Loucy (cell line): Measurements from ENCODE around the gene LRRC26.

Source experiments
- H2AFZ ChIP-seq: fragments of 200-600 bp; sonication (generic); 2 replicates; pipeline ENCODE4 v1.6.0; 2016; ENCODE audit warnings: antibody characterized with exemption, mild to moderate bottlenecking, low read length, moderate library complexity
- H3F3A ChIP-seq: fragments of 200-600 bp; 2 replicates; pipeline ENCODE4 v1.6.0; 2016; ENCODE audit warnings: antibody characterized with exemption, low read depth, mild to moderate bottlenecking
- H3K27me3 ChIP-seq: fragments of 200-600 bp; sonication (generic); 2 replicates; pipeline ENCODE4 v1.6.1; 2014; ENCODE audit warnings: low read length, mild to moderate bottlenecking; ENCODE audit not compliant: insufficient read depth, poor library complexity, severe bottlenecking
- H3K36me3 ChIP-seq: fragments of 200-600 bp; sonication (generic); 2 replicates; pipeline ENCODE4 v1.6.1; 2016; ENCODE audit warnings: low read length; ENCODE audit not compliant: insufficient read depth
- H3K4me1 ChIP-seq: fragments of 200-600 bp; sonication (generic); 2 replicates; pipeline ENCODE4 v1.5.1; 2014; ENCODE audit warnings: low read length, mild to moderate bottlenecking; ENCODE audit not compliant: insufficient read depth, poor library complexity, severe bottlenecking
- H3K4me2 ChIP-seq: fragments of 200-600 bp; sonication (generic); 2 replicates; pipeline ENCODE4 v1.6.0; 2014; ENCODE audit warnings: antibody characterized with exemption, low read length, low read depth, mild to moderate bottlenecking; ENCODE audit not compliant: poor library complexity, severe bottlenecking
- H3K4me3 ChIP-seq: fragments of 200-600 bp; sonication (generic); 2 replicates; pipeline ENCODE4 v1.5.1; 2014; ENCODE audit warnings: low read length, mild to moderate bottlenecking, mixed read lengths; ENCODE audit not compliant: poor library complexity, severe bottlenecking
- H3K79me2 ChIP-seq: fragments of 200-600 bp; sonication (generic); 2 replicates; pipeline ENCODE4 v1.6.1; 2014; ENCODE audit warnings: low read length; ENCODE audit not compliant: insufficient read depth
- H3K9ac ChIP-seq: fragments of 200-600 bp; sonication (generic); 2 replicates; pipeline ENCODE4 v1.6.0; 2014; ENCODE audit warnings: mild to moderate bottlenecking, low read depth, low read length, moderate library complexity; ENCODE audit not compliant: poor library complexity, severe bottlenecking
- H3K9me2 ChIP-seq: fragments of 200-600 bp; sonication (generic); replicated peaks from 2 replicates; pipeline ENCODE4 v1.6.1; 2016; ENCODE audit warnings: low read depth, low read length, mixed read lengths
- H3K9me3 ChIP-seq: fragments of 200-600 bp; sonication (generic); 2 replicates; pipeline ENCODE4 v1.6.1; 2014; ENCODE audit warnings: mild to moderate bottlenecking, antibody characterized with exemption, low read length, low read depth; ENCODE audit not compliant: insufficient read depth
- H4K20me1 ChIP-seq: fragments of 200-600 bp; sonication (generic); 2 replicates; pipeline ENCODE4 v1.6.0; 2014; ENCODE audit warnings: antibody characterized with exemption, low read length, mild to moderate bottlenecking; ENCODE audit not compliant: insufficient read depth, poor library complexity, severe bottlenecking
- EZH2phosphoT487 ChIP-seq: fragments of 200-600 bp; IDR thresholded peaks from 2 replicates; pipeline ENCODE4 v1.6.1; 2018; ENCODE audit warnings: antibody characterized with exemption, mild to moderate bottlenecking, moderate library complexity, borderline replicate concordance
- TF ChIP-seq, protein P1 (sequence below): fragments of 200-600 bp; sonication (generic); conservative IDR thresholded peaks from 2 replicates; pipeline ENCODE4 v1.5.1; 2014; ENCODE audit warnings: mild to moderate bottlenecking, antibody characterized with exemption, low read length

Gene LRRC26

DNA sequence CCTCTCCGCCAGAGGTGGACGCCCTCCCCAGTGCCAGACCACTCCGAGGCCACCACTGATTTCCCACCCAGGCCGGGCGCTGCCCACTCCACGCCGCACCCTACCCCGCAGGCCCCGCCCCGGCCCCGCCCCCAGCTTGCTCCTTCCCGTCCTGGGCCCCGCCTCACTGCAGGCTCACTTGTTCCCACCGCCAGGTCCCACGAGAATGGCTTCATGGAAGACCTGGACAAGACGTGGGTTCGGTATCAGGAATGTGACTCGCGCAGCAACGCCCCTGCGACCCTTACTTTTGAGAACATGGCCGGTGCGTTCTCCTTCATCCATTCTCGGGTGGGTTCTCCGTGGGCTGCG, 6.5 kb downstream of the LRRC26 start:
- no peaks in the 10 kb centered on the region for H3K9me3 ChIP-seq
- no peak overlapping the region for H3K4me2 ChIP-seq
- H3F3A ChIP-seq, result no peaks in the 10 kb centered on the region
- H3K4me3 ChIP-seq, result no peak overlapping the region
- no peaks in the 10 kb centered on the region for H3K9me2 ChIP-seq
- TF ChIP-seq, protein P1, sequence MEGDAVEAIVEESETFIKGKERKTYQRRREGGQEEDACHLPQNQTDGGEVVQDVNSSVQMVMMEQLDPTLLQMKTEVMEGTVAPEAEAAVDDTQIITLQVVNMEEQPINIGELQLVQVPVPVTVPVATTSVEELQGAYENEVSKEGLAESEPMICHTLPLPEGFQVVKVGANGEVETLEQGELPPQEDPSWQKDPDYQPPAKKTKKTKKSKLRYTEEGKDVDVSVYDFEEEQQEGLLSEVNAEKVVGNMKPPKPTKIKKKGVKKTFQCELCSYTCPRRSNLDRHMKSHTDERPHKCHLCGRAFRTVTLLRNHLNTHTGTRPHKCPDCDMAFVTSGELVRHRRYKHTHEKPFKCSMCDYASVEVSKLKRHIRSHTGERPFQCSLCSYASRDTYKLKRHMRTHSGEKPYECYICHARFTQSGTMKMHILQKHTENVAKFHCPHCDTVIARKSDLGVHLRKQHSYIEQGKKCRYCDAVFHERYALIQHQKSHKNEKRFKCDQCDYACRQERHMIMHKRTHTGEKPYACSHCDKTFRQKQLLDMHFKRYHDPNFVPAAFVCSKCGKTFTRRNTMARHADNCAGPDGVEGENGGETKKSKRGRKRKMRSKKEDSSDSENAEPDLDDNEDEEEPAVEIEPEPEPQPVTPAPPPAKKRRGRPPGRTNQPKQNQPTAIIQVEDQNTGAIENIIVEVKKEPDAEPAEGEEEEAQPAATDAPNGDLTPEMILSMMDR, result no peak
- TF ChIP-seq EZH2phosphoT487, result no peak
- H3K36me3 ChIP-seq, result no peaks in the 10 kb centered on the region
- H3K9ac ChIP-seq, result no peak overlapping the region
- no peaks in the 10 kb centered on the region for H3K79me2 ChIP-seq
- peaks cover 8% of the 10 kb centered on the region for H3K27me3 ChIP-seq
- H4K20me1 ChIP-seq, result no peaks in the 10 kb centered on the region
- peaks cover 17% of the 10 kb centered on the region for H3K4me1 ChIP-seq
- no peak overlapping the region for H2AFZ ChIP-seq

DNA sequence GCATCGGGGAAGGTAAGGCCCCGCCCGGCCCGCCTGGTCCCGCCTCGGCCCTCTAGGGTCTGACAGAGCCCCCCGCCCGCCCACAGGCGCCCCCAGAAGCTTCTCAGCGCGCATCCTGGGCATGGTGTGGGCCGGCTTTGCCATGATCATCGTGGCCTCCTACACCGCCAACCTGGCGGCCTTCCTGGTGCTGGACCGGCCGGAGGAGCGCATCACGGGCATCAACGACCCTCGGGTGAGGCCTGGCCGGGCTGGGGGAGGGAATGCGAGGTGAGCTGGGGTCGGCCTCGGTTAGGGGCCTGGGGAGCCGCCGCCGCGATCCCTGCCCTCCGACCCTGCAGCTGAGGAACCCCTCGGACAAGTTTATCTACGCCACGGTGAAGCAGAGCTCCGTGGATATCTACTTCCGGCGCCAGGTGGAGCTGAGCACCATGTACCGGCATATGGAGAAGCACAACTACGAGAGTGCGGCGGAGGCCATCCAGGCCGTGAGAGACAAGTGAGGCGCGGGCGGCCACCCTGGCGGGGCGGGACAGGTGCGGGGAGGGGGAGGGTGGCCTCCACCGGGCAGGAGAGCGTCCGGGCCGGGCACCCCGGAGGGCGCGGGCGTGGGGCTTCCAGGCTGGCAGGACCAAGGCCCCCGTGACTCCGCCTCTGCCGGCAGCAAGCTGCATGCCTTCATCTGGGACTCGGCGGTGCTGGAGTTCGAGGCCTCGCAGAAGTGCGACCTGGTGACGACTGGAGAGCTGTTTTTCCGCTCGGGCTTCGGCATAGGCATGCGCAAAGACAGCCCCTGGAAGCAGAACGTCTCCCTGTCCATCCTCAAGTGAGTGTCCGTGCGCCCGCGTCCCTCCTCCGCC, 7.1 kb downstream of the LRRC26 start:
- H3K9ac ChIP-seq, result no peak overlapping the region

GRCh38 chr9:137161558-137162486, 8.0 kb downstream of the LRRC26 start:
- Histone ChIP-seq H3K27me3 (no peaks in the 10 kb centered on the region), H4K20me1 (no peaks in the 10 kb centered on the region), H3K79me2 (no peaks in the 10 kb centered on the region), H3K4me1 (peaks cover 28% of the 10 kb centered on the region), H3K4me3 (no peak overlapping the region), H3F3A (no peaks in the 10 kb centered on the region), H3K9ac (no peak overlapping the region), H2AFZ (no peak overlapping the region), H3K4me2 (no peak overlapping the region), H3K9me2 (no peaks in the 10 kb centered on the region), H3K9me3 (no peaks in the 10 kb centered on the region), H3K36me3 (no peaks in the 10 kb centered on the region)
- no peak for TF ChIP-seq EZH2phosphoT487
- TF ChIP-seq, protein P1, result no peak

More for the DNA sequence above, 7.1 kb downstream of the LRRC26 start:
- TF ChIP-seq, protein P1, result no peak
- no peak for TF ChIP-seq EZH2phosphoT487
- H3K4me1 ChIP-seq, result peaks cover 23% of the 10 kb centered on the region
- no peak overlapping the region for H3K4me2 ChIP-seq
- no peak overlapping the region for H2AFZ ChIP-seq
- peaks cover 3% of the 10 kb centered on the region for H3K27me3 ChIP-seq
- H4K20me1 ChIP-seq, result no peaks in the 10 kb centered on the region
- H3F3A ChIP-seq, result no peaks in the 10 kb centered on the region
- no peak overlapping the region for H3K4me3 ChIP-seq
- H3K9me2 ChIP-seq, result no peaks in the 10 kb centered on the region
- no peaks in the 10 kb centered on the region for H3K79me2 ChIP-seq
- H3K9me3 ChIP-seq, result no peaks in the 10 kb centered on the region
- H3K36me3 ChIP-seq, result no peaks in the 10 kb centered on the region
